SK-N-SH (cell line): ENCODE data around the gene CCDC177. TPM values are rescaled to one million over a fixed set of nuclear protein-coding genes. Genes with fewer than 3 reads are reported as not detected.

Experiments used
- CTCF ChIA-PET: fragments of 300-600, 350-600 bp; formaldehyde crosslinking; extraction: SDS; loops from one replicate; lab custom pipeline; 2021; lab: Yijun Ruan, JAX
- POLR2A ChIA-PET: fragments of 350-600 bp; sonication (Branson Sonifier 250); formaldehyde crosslinking; extraction: SDS; loops from one replicate; lab custom pipeline; 2020; ENCODE audit warnings: antibody characterized with exemption, inconsistent platforms; lab: Yijun Ruan, JAX
- DNase-seq: peaks from one replicate; pipeline ENCODE4 v3.0.0; 2012
- H2AFZ ChIP-seq: fragments of 200-600 bp; sonication (generic); 2 replicates; pipeline ENCODE4 v1.8.1; 2016; ENCODE audit warnings: antibody characterized with exemption, mild to moderate bottlenecking, low read depth
- H3F3A ChIP-seq: fragments of 200-600 bp; sonication (generic); replicated peaks from 2 replicates; pipeline ENCODE3; 2016; ENCODE audit warnings: antibody characterized with exemption, mild to moderate bottlenecking; ENCODE audit not compliant: insufficient read depth
- H3K27ac ChIP-seq, 2 experiments: fragments of 200-500 bp in 1 of 2; fragments of 200-600 bp in 1 of 2; sonication (Bioruptor generic) in 1 of 2; sonication (generic), shearing (Covaris generic) in 1 of 2; 2 replicates each; pipeline versions ENCODE4 v1.5.1 to v1.6.1; 2014 to 2016; ENCODE audit warnings: low read depth in 2 of 2, inconsistent platforms in 1 of 2, low read length in 1 of 2, mild to moderate bottlenecking in 1 of 2, mixed read lengths in 1 of 2
- H3K27me3 ChIP-seq: fragments of 200-600 bp; sonication (generic), shearing (Covaris generic); 2 replicates; pipeline ENCODE4 v1.6.1; 2016; ENCODE audit warnings: mixed run types; ENCODE audit not compliant: insufficient read depth
- H3K36me3 ChIP-seq, 2 experiments: fragments of 200-500 bp in 1 of 2; fragments of 200-600 bp in 1 of 2; sonication (Bioruptor generic) in 1 of 2; sonication (generic) in 1 of 2; replicated peaks in 1 of 2; 2 replicates each; pipeline versions ENCODE3 to v1.5.1; 2014 to 2016; ENCODE audit warnings: low read length in 1 of 2, mild to moderate bottlenecking in 1 of 2; ENCODE audit not compliant: insufficient read depth in 2 of 2, control insufficient read depth in 1 of 2
- H3K4me1 ChIP-seq, 2 experiments: fragments of 200-500 bp in 1 of 2; fragments of 200-600 bp in 1 of 2; sonication (Bioruptor generic) in 1 of 2; sonication (generic), shearing (Covaris generic) in 1 of 2; 2 replicates each; pipeline versions ENCODE4 v1.5.1 to v1.6.1; 2014 to 2016; ENCODE audit warnings: low read depth in 1 of 2, low read length in 1 of 2, mixed run types in 1 of 2; ENCODE audit not compliant: insufficient read depth in 2 of 2, control insufficient read depth in 1 of 2
- H3K4me2 ChIP-seq: fragments of 200-600 bp; sonication (generic), shearing (Covaris generic); 2 replicates; pipeline ENCODE4 v1.6.1; 2017; ENCODE audit warnings: mixed run types
- H3K4me3 ChIP-seq, 2 experiments: fragments of 200-500 bp in 1 of 2; fragments of 200-600 bp in 1 of 2; sonication (Bioruptor generic) in 1 of 2; sonication (generic), shearing (Covaris generic) in 1 of 2; 2 replicates each; pipeline versions ENCODE4 v1.5.1 to v1.8.1; 2014 to 2016; ENCODE audit warnings: low read depth in 2 of 2, inconsistent platforms in 1 of 2, low read length in 1 of 2, mild to moderate bottlenecking in 1 of 2, mixed read lengths in 1 of 2, moderate library complexity in 1 of 2
- H3K79me2 ChIP-seq: fragments of 200-600 bp; sonication (generic); 2 replicates; pipeline ENCODE4 v1.8.1; 2017; ENCODE audit warnings: mild to moderate bottlenecking; ENCODE audit not compliant: insufficient read depth
- H3K9ac ChIP-seq: fragments of 200-600 bp; sonication (generic); 2 replicates; pipeline ENCODE4 v1.6.1; 2017; ENCODE audit warnings: mixed run types
- H3K9me2 ChIP-seq: fragments of 200-600 bp; sonication (generic); 2 replicates; pipeline ENCODE4 v1.6.1; 2017; ENCODE audit warnings: mixed run types
- H3K9me3 ChIP-seq: fragments of 200-600 bp; sonication (generic); 2 replicates; pipeline ENCODE4 v1.6.1; 2017; ENCODE audit warnings: mixed run types, mild to moderate bottlenecking, moderate library complexity
- H4K20me1 ChIP-seq: fragments of 200-600 bp; sonication (generic); 2 replicates; pipeline ENCODE4 v1.6.1; 2017; ENCODE audit warnings: mild to moderate bottlenecking, mixed run types; ENCODE audit not compliant: insufficient read depth
- CHD2 ChIP-seq: fragments of 150-350 bp; IDR thresholded peaks from 2 replicates; pipeline ENCODE4 v1.6.1; 2018; ENCODE audit warnings: low read length; ENCODE audit not compliant: partially characterized antibody
- EZH2phosphoT487 ChIP-seq: fragments of 200-600 bp; sonication (generic); IDR thresholded peaks from 2 replicates; pipeline ENCODE4 v1.6.1; 2017; ENCODE audit warnings: low read depth, mixed run types, mild to moderate bottlenecking, antibody characterized with exemption, moderate library complexity, borderline replicate concordance
- FOSL2 ChIP-seq: IDR thresholded peaks from 2 replicates; pipeline ENCODE4 v1.4.0; 2012; ENCODE audit warnings: low read depth, mild to moderate bottlenecking, moderate library complexity, borderline replicate concordance
- FOXJ3 ChIP-seq: sonication (generic); formaldehyde crosslinking; IDR thresholded peaks from 2 replicates; pipeline ENCODE4 v1.5.1; 2020; ENCODE audit warnings: mild to moderate bottlenecking, missing genetic modification reagents
- FOXM1 ChIP-seq: IDR thresholded peaks from 2 replicates; pipeline ENCODE4 v1.4.0; 2012; ENCODE audit warnings: low read depth, mild to moderate bottlenecking
- NRF1 ChIP-seq: IDR thresholded peaks from 2 replicates; pipeline ENCODE4 v1.6.1; 2012; ENCODE audit warnings: low read depth, mild to moderate bottlenecking, low read length
- RCOR1 ChIP-seq: fragments of 150-350 bp; IDR thresholded peaks from 2 replicates; pipeline ENCODE4 v1.6.1; 2017; ENCODE audit warnings: antibody characterized with exemption, low read length
- REST ChIP-seq: IDR thresholded peaks from 2 replicates; pipeline ENCODE4 v1.6.1; 2012; ENCODE audit warnings: mild to moderate bottlenecking, low read depth, low read length, moderate library complexity
- RFX5 ChIP-seq: IDR thresholded peaks from 2 replicates; pipeline ENCODE4 v1.6.1; 2012; ENCODE audit warnings: mild to moderate bottlenecking, improper control_type of control experiment, low read length
- TEAD4 ChIP-seq: IDR thresholded peaks from 2 replicates; pipeline ENCODE4 v1.4.0; 2012; ENCODE audit warnings: mild to moderate bottlenecking, borderline replicate concordance; ENCODE audit not compliant: insufficient read depth
- USF1 ChIP-seq: IDR thresholded peaks from 2 replicates; pipeline ENCODE4 v1.4.0; 2012; ENCODE audit warnings: low read depth, borderline replicate concordance
- WGBS: methylation state at CpG from one replicate; pipeline ENCODE4 v1.1.6; 2017; ENCODE audit warnings: low lambda C conversion rate; 5-methylcytosine and 5-hydroxymethylcytosine counted together
- polyA plus RNA-seq, 3 experiments: library from polyadenylated mRNA; depleted of rRNA; stranded (reverse); fragments of >200 nt; gene quantifications; 2 replicates each; pipeline ENCODE4 v1.2.3, GENCODE V29; 2012
- TF ChIP-seq, protein P1 (sequence below): fragments of 150-350 bp; IDR thresholded peaks from 2 replicates; pipeline ENCODE4 v1.6.1; 2016; ENCODE audit warnings: mild to moderate bottlenecking, low read depth, low read length

The CCDC177 gene
- polyA plus RNA-seq, 1 of the 3 experiments (the other 2 are of a cell fraction), result not detected

DNA sequence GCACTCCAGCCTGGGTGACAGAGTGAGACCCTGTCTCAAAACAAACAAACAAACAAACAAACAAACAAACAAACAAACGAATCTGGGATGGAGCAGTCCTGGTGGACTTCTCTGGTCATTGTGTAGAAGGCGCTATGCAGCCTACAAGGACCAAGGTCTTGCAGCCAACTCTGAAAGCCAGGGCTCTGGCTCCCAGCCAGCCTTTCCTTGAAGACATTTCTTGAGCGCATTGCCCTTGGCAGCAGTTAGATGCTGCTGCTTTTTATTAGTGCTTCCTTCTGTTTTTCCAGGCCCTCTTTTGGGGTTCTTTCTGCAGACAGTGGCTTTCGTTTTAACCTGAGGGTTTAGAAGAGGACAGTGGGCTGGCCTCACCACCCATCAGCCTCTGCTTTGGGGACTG is 20.2 kb downstream of the CCDC177 start:
- H3K79me2 ChIP-seq, result no peaks in the 10 kb centered on the region
- DNase-seq, result no peak
- POLR2A ChIA-PET, result no interaction called here
- no peak overlapping the region for H3K27ac ChIP-seq
- no peaks in the 10 kb centered on the region for H3K9me3 ChIP-seq
- 43% methylated on average over 4 of the region's 4 CpGs for WGBS
- no peak overlapping the region for H3K4me3 ChIP-seq
- no peaks in the 10 kb centered on the region for H3K36me3 ChIP-seq
- peaks cover 0 to 9% of the 10 kb centered on the region in 2 experiments; a peak in 1 of 4 replicates for H3K4me1 ChIP-seq
- no peak overlapping the region for H2AFZ ChIP-seq
- H3K9me2 ChIP-seq, result no peaks in the 10 kb centered on the region
- no peak for TF ChIP-seq NRF1
- no peak for TF ChIP-seq CHD2
- TF ChIP-seq TEAD4, result no peak
- TF ChIP-seq USF1, result no peak
- TF ChIP-seq EZH2phosphoT487, result no peak
- no peak for TF ChIP-seq RFX5
- TF ChIP-seq FOSL2, result no peak
- TF ChIP-seq RCOR1, result no peak
- TF ChIP-seq FOXM1, result no peak
- TF ChIP-seq, protein P1, sequence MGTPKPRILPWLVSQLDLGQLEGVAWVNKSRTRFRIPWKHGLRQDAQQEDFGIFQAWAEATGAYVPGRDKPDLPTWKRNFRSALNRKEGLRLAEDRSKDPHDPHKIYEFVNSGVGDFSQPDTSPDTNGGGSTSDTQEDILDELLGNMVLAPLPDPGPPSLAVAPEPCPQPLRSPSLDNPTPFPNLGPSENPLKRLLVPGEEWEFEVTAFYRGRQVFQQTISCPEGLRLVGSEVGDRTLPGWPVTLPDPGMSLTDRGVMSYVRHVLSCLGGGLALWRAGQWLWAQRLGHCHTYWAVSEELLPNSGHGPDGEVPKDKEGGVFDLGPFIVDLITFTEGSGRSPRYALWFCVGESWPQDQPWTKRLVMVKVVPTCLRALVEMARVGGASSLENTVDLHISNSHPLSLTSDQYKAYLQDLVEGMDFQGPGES, result no peak
- TF ChIP-seq FOXJ3, result no peak
- TF ChIP-seq REST, result no peak
- TF ChIP-seq, all 33 proteins: peak for 0
- Histone ChIP-seq H3K27me3 (peaks cover 9% of the 10 kb centered on the region; the same call in 1 of the 2 replicates), H3F3A (no peaks in the 10 kb centered on the region), H3K4me2 (no peak overlapping the region), H3K9ac (no peak overlapping the region), H4K20me1 (no peaks in the 10 kb centered on the region)
- CTCF ChIA-PET, result interaction anchor here (0.7 to 15.9 kb wide), 2 partner anchors 19 to 150 kb away, joined by 4 to 178 read pairs; partner anchors contain the start of gene CCDC177
